22Rv1 (cell line): ENCODE measurements around the gene EHD4.

Source experiments
- CTCF ChIP-seq: fragments of 450-650 bp; IDR thresholded peaks from 2 replicates; pipeline ENCODE4 v1.5.1; 2017; ENCODE audit warnings: mild to moderate bottlenecking
- ZFX ChIP-seq: fragments of 450-650 bp; IDR thresholded peaks from 2 replicates; pipeline ENCODE4 v1.6.1; 2017; ENCODE audit warnings: antibody characterized with exemption, borderline replicate concordance

- TF ChIP-seq CTCF (no peak), ZFX (no peak)
Measured at GRCh38 chr15:42002333-42002732, 30.0 kb upstream of the EHD4 start.
